ENCODE measurements around the gene SCYL3.
"Not testable (repeated sequence)": the region's sequence is repeated elsewhere in the genome, so short reads cannot be mapped to it uniquely, and the experiment has no call there.

Gene SCYL3

DNA sequence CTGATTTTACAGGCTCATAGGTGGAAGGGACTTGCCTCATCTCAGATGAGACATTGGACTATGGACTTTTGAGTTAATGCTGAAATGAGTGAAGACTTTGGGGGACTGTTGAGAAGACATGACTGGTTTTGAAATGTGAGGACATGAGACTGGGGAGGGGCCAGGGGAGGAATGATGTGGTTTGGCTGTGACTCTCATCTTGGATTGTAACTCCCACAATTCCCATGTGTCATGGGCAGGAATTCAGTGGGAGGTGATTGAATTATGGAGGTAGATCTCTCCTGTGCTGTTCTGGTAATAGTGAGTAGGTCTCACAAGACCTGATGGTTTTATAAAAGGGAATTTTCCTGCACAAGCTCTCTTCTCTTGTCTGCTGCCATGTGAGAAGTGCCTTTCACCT, 20.8 kb downstream of the SCYL3 start:
- DNase-seq (ENCODE audit: low read depth in 2 of 2) = no peak

- not testable (repeated sequence) for DNase-seq (ENCODE audit: low read depth in 2 of 2)
Observed at GRCh38 chr1:169871988-169872387, 21.7 kb downstream of the SCYL3 start.

DNA sequence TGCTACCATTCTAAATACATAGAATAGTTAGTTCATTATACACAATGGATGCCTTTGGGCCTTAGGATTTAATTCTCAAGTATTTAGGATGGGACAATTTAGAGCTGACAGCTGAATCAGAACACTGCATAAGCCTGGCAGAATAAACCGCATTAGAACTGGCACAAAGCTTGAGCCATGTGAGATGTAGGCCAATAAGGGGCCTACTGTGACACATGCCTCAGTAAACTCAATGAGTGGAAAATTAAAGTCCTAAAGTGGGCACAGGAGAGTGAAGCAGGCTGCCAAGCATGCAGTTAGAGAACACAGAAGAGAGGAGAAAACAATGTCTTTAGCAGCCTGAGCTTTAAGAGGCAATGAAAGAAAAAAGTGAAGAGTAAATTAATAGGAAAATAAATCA, 24.3 kb downstream of the SCYL3 start:
- DNase-seq (ENCODE audit: low read depth in 2 of 2) = no peak

- DNase-seq (ENCODE audit: low read depth in 2 of 2) = no peak
Observed at GRCh38 chr1:169868978-169869377, 24.7 kb downstream of the SCYL3 start.

DNA sequence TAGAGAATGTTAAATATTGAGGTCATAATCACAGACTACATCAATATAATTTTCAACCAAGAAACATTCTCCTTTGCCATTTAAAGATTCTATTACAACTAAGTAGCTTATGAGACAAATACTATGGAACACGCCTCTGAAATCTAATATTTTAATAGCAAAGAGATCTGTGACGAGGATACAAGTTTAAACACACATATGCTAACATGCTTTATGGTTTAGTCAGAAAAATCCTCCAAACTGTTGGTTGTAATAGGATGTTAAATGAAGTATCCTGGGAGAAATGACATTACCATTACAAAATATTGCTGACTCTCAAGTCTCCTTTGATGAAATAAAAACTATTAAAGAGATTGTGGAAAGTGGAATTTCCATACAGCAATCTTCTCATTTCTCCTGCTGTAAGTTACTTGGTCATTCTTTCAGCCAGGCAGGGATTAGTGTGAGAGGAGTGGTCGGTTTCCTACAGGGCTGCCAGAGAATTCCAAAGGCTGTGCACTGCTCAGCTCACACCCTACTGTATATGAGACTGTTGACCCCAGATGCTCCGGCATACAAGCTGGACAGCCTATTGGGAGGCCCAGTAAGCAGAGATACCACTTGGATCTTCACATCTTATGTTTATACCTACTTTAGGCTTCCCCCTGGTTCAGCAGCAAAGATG, 26.6 kb downstream of the SCYL3 start:
- no peak for DNase-seq (ENCODE audit: low read depth in 2 of 2)

GRCh38 chr1:169866577-169866976, 27.1 kb downstream of the SCYL3 start:
- no peak for DNase-seq (ENCODE audit: low read depth in 2 of 2)

DNA sequence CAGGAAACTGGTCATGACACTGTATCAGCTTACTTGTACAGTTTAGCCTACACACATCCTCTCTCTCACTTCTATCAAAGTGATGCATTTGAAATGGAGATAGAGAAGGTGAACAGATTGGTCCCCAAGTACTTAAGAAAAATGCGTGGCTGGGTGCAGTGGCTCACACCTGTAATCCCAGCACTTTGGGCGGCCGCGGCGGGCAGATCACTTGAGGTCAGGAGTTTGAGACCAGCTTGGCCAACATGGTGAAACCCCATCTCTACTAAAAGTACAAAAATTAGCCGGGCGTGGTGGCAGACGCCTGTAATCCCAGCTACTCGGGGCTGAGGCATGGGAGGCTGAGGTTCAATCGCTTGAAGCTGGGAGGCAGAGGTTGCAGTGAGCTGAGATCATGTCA, 29.2 kb downstream of the SCYL3 start:
- not testable (repeated sequence) for DNase-seq (ENCODE audit: low read depth in 2 of 2)

- no peak for DNase-seq (ENCODE audit: low read depth in 2 of 2)
Observed at GRCh38 chr1:169860750-169861149, 32.9 kb downstream of the SCYL3 start.

DNA sequence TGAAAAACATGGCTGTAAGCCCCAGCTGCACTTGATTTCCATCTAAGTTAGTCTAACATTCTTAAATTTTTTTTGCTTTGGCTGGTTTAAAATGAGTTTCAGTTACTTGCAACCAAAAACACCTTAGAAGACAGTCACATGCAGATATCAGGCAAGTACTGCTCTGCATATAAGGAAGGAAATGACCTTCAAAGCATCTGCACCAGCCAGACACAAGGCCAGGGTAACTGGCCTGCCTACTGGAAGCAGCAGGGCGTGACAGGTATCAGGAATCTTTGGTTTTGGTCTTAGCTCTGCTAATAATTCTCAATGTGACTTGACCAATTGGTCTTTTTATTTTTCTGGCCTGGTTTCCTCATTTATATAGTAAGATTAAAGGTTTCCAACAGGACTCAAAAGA, 33.5 kb downstream of the SCYL3 start:
- DNase-seq (ENCODE audit: low read depth in 2 of 2) = no peak

DNA sequence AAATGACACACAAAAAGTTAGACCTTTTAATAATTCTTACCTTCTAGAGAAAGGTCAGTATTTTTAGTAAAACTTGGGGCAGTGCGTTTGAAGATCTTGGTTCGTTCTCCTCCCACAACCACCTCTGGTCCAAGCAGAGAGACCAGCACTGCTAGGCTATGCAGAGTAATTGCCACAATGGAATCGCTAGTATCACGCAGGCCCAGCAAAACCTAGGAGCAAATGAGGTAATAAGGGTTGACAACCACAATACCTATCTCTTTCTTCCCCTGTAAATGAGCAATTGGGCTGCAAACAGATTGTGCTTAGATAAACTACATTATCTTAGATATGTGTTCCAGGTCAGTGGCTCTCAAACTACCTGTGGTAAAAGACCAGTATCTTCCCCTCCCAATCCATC, 34.7 kb downstream of the SCYL3 start:
- no peak for DNase-seq (ENCODE audit: low read depth in 2 of 2)

- DNase-seq (ENCODE audit: low read depth in 2 of 2) = no peak
Observed at GRCh38 chr1:169858467-169858866, 35.2 kb downstream of the SCYL3 start.

DNA sequence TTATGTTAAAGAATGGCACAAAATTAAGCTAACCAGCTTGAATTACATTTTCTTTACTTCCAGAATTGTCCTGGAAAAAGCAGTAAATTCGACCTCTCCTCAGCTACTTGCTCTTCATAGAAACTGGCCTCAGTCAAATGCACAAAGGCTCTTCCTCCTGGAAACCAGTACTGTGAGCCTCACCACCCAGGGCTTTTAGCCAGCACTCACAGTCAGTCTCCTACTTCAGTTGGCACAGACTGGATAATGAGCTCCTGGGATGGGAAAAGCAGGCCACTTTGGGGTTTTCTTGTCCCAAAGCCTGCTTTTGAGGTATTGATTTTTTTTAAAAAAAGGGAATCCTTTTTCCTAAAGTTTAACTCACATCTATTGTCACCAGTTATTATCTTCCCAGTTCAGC, 40.4 kb downstream of the SCYL3 start:
- no peak for DNase-seq (ENCODE audit: low read depth in 2 of 2)

DNA sequence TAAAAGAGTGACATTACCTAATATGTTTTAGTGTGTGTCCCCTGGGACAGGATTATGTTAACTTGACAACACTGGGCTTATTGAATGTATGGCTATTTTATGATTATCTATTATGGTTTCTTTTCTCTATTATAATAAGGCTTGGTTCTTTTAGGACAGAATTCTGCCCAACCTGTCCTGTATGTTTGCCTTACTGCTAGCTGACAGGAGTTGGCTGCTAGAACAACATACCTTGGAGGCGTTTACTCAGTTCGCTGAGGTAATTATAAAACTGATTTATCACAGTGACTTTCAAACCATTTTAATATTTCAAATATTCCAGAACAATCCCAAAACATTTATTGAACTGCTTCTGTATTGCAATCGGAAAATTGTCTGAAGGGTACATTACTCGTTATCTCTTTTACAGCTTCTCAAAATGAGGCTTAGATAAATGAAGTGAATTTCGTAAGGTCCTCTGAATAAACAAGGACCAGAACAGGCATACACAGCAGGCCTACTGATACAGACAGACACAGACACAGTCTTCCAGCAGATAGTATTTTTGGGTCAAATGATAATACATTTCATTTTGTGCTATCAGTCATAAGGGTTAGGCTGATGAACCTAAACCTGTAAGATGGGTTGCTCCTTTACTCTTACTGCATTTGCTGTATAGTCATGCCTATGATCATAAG, 44.2 kb downstream of the SCYL3 start:
- no peak for DNase-seq (ENCODE audit: low read depth in 2 of 2)

GRCh38 chr1:169848456-169848855, 45.2 kb downstream of the SCYL3 start:
- no peak for DNase-seq (ENCODE audit: low read depth in 2 of 2)

- no peak for DNase-seq (ENCODE audit: low read depth in 2 of 2)
Observed at GRCh38 chr1:169844941-169845608, 48.6 kb downstream of the SCYL3 start.

GRCh38 chr1:169838942-169839341, 54.8 kb downstream of the SCYL3 start:
- DNase-seq (ENCODE audit: low read depth in 2 of 2) = no peak

GRCh38 chr1:169836198-169836597, 57.5 kb downstream of the SCYL3 start:
- DNase-seq (ENCODE audit: low read depth in 2 of 2) = no peak

DNA sequence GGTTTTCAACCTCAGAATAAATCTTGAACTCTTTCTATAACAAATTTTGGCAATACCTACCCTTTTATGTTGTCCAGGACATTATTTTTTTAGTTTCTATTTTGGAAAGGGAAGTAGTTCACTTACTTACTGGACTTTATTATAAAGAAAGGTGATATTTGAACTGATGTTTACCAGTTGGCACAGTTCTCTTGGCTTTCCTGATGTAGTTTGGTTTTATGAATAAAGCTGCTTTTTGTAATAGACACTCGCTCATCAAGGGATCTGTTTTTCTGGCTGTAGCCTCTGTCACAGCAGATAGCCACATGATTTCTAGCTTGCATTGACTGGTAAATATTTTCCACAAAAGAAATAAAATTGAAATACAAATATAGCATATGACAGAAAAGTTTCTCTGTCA, 58.0 kb downstream of the SCYL3 start:
- no peak for DNase-seq (ENCODE audit: low read depth in 2 of 2)

DNA sequence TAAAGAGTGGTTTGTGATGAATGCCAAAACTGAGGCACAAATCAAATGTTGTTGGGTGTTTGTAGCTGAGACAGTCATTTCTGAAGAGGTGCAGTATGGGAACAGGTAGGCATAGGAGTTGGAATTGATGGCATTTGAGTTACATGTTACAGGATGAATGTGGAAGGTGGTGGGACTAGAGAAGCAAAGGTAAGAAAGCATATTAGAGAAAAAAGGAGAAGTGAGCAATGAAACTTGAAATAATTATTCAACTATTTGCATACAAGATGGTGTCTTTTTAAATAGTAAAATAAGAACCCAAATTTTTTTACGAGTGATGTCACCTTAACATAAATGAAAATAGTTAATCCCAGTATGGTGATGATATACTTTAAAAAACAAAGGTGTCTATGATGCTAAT, 58.8 kb downstream of the SCYL3 start:
- no peak for DNase-seq (ENCODE audit: low read depth in 2 of 2)

GRCh38 chr1:169833179-169833901, 60.4 kb downstream of the SCYL3 start:
- no peak for DNase-seq (ENCODE audit: low read depth in 2 of 2)

DNA sequence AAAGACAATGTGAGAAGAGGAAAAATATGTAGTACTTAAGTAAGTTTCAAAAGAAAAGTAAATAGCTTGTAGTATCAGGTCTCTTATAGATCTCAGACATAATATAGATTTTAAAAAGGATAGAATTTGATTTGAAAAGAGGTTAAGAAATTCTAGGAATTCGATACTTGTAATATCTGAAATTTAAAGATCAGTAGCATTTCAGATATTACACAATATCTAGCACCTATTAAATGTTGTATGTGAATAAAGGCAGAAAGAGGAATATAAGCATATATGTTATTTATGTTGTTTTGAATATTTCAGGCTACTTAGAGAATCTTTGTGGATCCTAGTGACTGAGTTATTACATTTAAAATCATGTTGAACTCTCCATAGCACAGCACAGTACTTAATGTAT, 64.0 kb downstream of the SCYL3 start:
- no peak for DNase-seq (ENCODE audit: low read depth in 2 of 2)

DNA sequence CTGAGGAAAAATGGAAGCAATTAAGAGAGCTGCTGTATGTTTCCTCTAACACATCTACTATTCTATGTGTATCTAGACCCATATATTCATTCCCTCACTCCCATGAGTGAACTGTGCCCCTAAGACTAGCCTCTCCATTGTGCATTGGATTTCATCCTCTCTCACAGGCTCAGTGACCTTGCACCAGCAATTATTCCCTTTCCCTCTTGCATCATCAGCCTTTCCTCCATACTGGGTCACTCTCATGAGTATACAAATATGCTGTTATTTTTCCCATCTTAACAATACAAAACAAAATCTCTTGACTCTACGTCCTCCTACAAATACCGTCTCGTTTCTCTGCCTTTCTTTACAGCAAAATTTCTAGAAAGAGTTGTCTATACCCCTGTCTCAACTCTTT, 69.5 kb downstream of the SCYL3 start:
- no peak for DNase-seq (ENCODE audit: low read depth in 2 of 2)

GRCh38 chr1:169821500-169821899, 72.2 kb downstream of the SCYL3 start:
- DNase-seq (ENCODE audit: low read depth in 2 of 2) = no peak

Measured in stimulated activated CD8-positive, alpha-beta memory T cell treated with anti-CD3 and anti-CD28 coated beads, Interleukin-7, amount 100 ng/mL, for 1 hour (primary cell).